Measurements from ENCODE around the gene TP73.

The TP73 gene

DNA sequence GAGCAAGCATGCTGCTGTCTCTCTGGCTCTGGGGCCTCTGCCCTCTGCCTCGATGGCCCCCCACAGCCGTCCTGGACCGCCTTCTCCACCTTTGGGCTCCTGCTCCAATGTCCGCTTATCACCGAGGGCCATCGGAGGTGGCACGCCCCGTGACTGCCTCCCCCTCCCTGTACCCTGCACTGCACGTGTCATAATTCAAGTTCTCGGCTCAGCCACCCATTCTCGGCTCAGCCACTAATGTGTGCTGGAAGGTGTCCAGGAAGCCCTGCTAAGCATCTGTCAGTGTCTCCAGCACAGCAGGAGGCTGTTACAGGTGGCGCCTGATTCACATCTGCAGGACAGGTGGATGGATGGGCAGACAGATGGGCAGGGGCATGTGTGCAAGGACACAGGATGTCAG is 45.5 kb downstream of the TP73 start:
- in situ Hi-C loops (cut with HindIII; ENCODE audit: low pct_unique_long_range_greater_than_20kb, low sequenced_read_pairs), result no loop called here
- DNase-seq (ENCODE audit: low read depth in 1 of 2, low spot score in 1 of 2), result no peak
- no peak for TF ChIP-seq JUND (IDR thresholded peaks at IDR 0.05; ENCODE audit: low read depth)

DNA sequence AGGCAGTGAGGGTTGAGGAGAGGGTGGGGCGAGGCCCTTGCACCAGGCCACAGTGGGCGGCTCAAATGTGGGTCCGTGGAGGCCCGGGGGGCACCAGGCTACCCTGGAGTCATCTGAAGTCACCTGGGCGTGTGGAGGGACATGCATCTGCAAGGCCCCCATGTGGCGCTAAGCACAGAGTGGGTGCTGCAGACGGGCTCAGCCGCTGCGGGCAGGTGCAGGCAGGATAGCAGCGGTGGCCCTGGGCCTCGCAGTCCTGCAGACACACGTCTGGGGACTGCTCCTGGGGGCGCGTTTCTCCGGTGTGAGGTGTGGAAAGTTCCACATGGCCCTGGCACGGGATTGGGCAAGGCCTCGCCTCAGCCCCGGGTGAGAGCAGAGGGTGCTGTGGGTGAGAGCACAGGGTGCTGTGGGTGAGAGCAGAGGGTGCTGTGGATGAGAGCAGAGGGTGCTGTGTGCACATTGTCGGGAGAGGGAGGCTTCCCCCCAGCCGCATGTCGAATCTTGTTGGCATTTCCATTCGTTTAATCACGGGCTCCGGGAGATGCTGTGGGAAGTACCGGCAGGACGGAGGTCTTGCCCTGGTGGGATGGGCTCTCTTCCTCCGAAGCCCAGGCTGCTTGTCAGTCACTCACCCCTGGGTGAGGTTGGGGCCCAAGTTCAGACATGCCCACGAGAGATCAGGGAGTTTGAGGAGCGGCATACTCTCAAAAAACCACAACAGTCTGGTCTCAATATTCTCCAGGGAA is 46.5 kb downstream of the TP73 start:
- no peak for TF ChIP-seq JUND (IDR thresholded peaks at IDR 0.05; ENCODE audit: low read depth)
- DNase-seq (ENCODE audit: low read depth in 1 of 2, low spot score in 1 of 2), result no peak
- in situ Hi-C loops (cut with HindIII; ENCODE audit: low pct_unique_long_range_greater_than_20kb, low sequenced_read_pairs), result no loop called here

DNA sequence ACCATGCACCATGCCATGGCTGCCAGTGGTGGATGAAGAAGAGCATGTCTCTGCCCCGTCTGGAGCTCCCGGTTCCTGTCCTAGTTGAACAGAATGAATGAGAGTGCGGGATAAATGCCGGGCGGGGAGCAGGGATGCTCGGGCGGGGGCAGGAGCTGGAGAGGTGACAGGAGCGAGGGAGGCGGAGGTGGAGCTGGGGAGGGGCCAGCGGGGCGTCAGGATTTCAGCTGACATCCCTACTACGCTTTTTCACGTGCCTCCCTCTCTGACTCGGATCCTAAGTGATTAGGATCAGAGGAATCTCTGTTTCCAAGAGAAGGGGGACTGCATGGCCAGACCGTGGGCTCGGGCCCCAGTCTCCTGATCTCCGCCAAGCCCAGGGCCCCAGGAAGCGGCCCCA is 47.3 kb downstream of the TP73 start:
- DNase-seq (ENCODE audit: low read depth in 1 of 2, low spot score in 1 of 2), result no peak
- no peak for TF ChIP-seq JUND (IDR thresholded peaks at IDR 0.05; ENCODE audit: low read depth)
- in situ Hi-C loops (cut with HindIII; ENCODE audit: low pct_unique_long_range_greater_than_20kb, low sequenced_read_pairs), result no loop called here

DNA sequence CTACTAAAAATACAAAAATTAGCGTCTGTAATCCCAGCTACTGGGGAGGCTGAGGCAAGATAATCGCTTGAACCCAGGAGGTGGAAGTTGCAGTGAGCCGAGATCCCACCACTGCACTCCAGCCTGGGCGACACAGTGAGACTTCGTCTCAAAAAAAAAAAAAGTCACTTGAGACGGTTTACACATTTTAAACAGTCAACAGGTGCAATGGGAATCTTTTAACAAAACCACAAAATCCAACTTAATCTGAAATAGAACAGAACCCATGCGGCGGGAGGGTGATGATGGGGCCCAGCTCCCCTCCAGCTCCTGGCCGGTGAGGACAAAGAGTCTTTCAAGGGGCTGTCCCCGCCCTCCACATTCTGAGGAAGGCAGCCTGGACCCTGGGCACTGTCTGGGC is 48.3 kb downstream of the TP73 start:
- no peak for TF ChIP-seq JUND (IDR thresholded peaks at IDR 0.05; ENCODE audit: low read depth)
- in situ Hi-C loops (cut with HindIII; ENCODE audit: low pct_unique_long_range_greater_than_20kb, low sequenced_read_pairs), result no loop called here

DNA sequence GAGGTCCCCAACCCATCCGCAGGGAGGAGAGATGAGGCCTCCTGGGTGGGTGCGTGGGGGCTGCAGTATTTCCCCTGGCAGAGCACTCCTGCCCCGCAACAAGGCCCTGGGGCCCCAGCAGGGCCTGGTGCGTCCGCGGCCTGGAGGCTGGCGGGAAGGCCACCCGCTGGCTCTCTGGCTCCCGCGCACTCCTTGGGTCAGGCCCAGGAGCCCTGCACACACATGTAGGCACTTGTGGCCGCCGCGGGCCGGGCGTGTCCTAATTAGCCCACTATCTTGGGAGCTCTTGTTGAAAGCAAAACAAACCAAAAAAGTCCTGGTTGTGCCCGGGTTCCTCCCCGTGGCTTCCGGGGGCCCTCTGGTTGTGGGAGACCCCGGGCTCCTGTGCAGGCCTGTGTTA is 50.2 kb downstream of the TP73 start:
- DNase-seq (ENCODE audit: low read depth in 1 of 2, low spot score in 1 of 2), result no peak
- in situ Hi-C loops (cut with HindIII; ENCODE audit: low pct_unique_long_range_greater_than_20kb, low sequenced_read_pairs), result no loop called here
- no peak for TF ChIP-seq JUND (IDR thresholded peaks at IDR 0.05; ENCODE audit: low read depth)

More for the DNA sequence above, 48.3 kb downstream of the TP73 start:
- DNase-seq (ENCODE audit: low read depth in 1 of 2, low spot score in 1 of 2), result no peak

DNA sequence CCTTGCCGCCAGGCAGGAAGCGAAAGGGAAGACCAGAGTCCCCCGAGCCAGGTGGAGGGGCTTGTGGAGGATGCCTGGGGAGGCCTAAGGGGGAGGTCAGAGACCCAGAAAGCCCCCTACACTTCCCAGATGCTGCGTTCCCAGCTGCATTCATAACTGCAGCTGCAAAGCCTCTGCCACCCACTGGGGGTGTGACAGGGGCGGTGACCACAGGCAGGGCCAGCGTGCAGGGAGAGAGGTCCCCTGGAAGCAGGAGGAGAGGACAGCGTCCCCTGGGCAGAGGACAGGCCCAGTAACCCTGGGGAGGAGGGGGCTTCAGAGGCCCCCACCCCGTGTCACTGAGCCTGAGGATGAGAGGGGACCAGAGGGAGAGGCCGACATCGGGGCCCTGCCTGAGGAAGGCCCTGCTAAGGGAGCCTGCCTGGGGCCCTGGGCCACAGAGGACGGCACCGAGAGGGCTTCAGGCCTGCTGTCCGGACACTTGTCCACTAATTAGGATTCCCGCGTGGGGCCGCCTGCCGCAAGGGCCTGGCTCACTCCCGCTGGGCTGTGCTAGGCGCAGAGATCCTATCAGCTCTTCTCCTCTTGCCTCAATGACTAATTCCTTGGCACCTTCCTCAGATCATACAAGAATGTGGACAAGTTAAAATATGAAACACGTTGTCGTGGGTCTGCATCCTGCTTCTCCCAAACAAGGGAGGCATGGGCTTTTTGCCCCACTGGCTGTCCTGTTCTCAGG is 50.8 kb downstream of the TP73 start:
- DNase-seq (ENCODE audit: low read depth in 1 of 2, low spot score in 1 of 2), result peak; percentile 67 to 71
- in situ Hi-C loops (cut with HindIII; ENCODE audit: low pct_unique_long_range_greater_than_20kb, low sequenced_read_pairs), result no loop called here
- TF ChIP-seq JUND (IDR thresholded peaks at IDR 0.05; ENCODE audit: low read depth), result no peak

DNA sequence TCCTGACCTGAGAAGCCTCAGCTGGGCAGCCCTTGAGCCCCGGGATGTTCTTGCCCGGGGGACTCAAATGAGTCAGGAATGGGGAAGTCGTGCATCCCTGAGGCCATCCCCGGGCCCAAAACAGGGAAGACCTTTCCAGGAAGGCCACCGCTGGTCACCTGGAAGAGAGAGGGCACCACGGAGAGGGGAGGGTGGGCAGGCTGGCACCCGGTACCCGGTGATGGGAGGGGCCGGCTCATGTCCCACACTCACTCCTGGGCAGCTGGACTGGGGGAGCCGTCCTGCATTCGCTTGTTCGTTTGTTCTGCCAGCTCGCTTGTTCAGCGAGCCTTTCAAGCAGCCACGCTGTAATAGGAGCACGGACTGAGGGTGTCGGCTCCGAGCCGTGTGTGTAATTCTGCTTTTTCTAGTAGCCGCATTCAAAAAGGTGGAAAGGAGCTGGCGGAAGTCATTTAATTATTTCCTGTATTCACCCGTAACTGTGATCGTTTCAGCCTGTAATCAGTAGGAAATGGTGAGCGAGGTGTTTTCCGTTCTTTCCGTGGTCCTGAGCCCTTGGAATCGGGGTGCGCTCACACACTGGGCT is 51.6 kb downstream of the TP73 start:
- DNase-seq (ENCODE audit: low read depth in 1 of 2, low spot score in 1 of 2), result no peak
- no peak for TF ChIP-seq JUND (IDR thresholded peaks at IDR 0.05; ENCODE audit: low read depth)
- in situ Hi-C loops (cut with HindIII; ENCODE audit: low pct_unique_long_range_greater_than_20kb, low sequenced_read_pairs), result no loop called here

DNA sequence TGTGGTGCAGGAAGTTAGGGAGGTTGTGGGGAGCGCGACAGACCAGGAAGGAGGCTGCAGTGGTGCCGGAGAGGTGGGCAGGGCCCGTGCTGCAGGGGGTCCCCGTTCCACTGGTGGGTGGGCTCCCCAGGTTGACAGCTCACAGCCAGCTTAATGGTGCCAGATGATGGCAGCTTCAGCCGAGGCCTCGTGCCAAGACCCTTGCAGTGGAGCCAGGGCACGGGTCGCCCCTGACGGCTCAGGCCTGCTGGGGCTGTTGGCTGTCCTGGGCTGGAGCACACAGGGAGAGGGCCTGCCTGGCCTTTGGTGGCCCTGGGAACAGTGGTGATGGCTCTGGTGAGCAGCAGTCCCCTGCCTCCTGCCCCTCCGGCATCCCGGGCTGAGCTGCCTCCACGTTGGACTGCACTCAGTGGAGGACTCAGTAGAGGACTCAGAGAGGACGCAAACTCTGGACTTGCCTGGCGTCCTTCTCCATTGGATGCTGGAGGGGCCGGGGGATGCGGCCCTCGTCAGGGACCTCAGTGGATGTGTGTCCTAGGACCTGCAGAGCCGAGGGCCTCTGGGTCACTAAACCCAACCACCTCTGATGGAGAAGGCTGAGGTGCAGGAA is 53.1 kb downstream of the TP73 start:
- in situ Hi-C loops (cut with HindIII; ENCODE audit: low pct_unique_long_range_greater_than_20kb, low sequenced_read_pairs), result no loop called here
- DNase-seq (ENCODE audit: low read depth in 1 of 2, low spot score in 1 of 2), result no peak
- no peak for TF ChIP-seq JUND (IDR thresholded peaks at IDR 0.05; ENCODE audit: low read depth)

DNA sequence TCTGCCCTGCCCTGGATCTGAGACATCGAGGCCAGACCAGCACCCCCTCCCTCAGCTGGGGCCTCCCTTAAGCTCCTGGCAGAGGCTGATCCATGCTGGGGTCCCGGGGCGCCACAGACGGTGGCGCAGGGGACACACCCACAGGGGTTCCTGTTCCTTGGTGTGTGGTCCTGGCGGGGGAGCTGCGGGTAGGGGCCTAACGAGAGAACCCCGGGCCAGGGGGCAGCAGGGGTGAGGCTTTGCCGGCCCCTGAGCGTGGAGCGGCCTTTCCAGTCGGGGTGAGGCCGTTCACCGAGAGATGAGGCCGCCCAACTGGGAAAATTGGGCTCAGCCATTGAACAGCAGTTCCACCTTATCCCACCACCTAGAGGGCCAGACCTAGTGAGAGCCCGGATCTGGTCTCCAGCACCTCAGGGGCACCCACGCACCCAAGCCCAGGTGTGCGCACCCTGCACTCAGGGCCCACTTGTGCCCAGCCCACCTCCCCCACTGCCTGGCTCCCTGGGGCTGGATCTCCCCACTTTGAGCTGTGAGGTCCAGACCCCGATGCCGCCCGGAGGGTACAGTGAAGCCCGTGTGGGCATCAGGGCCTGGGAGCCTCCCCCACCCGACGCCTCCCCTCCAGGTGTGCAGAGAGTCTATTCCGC is 54.5 kb downstream of the TP73 start:
- in situ Hi-C loops (cut with HindIII; ENCODE audit: low pct_unique_long_range_greater_than_20kb, low sequenced_read_pairs), result no loop called here
- no peak for DNase-seq (ENCODE audit: low read depth in 1 of 2, low spot score in 1 of 2)

DNA sequence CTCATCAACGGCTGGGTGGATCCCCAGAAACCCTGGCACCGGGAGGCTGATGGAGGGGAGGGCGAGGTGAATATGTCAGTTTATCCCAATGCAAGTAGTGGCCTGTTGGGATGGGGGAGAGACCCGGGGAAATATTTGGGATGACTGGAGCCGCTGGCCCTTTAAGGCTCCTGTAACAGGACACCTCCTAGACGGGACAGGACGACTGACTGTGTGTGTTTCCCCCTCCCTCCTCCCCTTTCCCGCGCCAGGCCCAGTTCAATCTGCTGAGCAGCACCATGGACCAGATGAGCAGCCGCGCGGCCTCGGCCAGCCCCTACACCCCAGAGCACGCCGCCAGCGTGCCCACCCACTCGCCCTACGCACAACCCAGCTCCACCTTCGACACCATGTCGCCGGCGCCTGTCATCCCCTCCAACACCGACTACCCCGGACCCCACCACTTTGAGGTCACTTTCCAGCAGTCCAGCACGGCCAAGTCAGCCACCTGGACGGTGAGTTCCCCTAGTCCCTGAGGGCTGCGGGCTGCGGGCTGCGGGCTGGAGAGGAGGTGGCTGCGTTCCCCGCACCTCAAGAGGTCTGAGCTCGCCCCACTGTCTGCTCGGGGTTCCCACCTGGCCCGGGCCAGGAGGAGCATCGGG is 55.1 kb downstream of the TP73 start:
- in situ Hi-C loops (cut with HindIII; ENCODE audit: low pct_unique_long_range_greater_than_20kb, low sequenced_read_pairs), result no loop called here
- no peak for TF ChIP-seq JUND (IDR thresholded peaks at IDR 0.05; ENCODE audit: low read depth)
- peak; percentile 64 to 82 for DNase-seq (ENCODE audit: low read depth in 1 of 2, low spot score in 1 of 2)

More for the DNA sequence above, 54.5 kb downstream of the TP73 start:
- TF ChIP-seq JUND (IDR thresholded peaks at IDR 0.05; ENCODE audit: low read depth), result no peak

DNA sequence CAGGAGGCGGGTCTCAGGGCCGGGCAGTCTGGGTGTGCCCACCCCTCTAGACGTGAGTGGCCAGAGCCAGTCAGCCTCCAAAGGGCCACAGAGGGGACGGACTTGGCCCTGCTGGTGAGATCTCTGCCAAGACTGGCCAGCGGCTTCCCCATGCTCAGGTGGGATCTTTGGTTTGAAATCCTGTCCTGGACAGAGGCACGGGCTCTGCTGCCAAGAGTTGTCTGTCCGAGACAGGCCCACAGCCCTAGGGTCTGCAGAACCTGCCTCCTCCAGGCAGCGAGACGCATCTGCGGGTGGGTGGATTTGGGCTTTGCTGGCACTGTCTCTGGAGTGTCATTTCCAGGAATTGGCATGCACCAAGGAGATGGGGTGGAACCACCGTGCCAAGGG is 55.6 kb downstream of the TP73 start:
- peak in 1 of 2 experiments; percentile 50 for DNase-seq (ENCODE audit: low read depth in 1 of 2, low spot score in 1 of 2)
- TF ChIP-seq JUND (IDR thresholded peaks at IDR 0.05; ENCODE audit: low read depth), result no peak
- in situ Hi-C loops (cut with HindIII; ENCODE audit: low pct_unique_long_range_greater_than_20kb, low sequenced_read_pairs), result no loop called here

DNA sequence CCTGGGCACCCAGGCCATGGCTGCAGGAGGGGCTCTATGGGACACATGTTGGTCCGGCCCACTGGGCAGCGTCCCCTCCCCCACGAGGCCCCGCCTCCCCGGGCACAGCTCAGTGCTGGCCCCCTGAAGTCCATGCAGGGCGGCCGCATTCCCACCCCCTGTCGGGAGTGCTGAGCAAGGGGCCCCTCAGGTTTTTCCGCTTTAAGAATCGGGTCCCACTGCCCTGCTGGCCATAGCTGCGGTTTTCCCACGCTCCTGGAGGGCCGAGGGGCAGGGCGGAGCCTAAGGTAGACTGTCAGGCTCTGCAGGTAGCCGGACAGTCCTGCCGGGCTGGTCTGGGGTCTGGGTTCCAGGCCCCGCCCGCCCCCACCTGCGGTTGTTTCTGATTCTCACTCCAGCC is 56.5 kb downstream of the TP73 start:
- no peak for TF ChIP-seq JUND (IDR thresholded peaks at IDR 0.05; ENCODE audit: low read depth)
- peak; percentile 56 to 91 for DNase-seq (ENCODE audit: low read depth in 1 of 2, low spot score in 1 of 2)
- in situ Hi-C loops (cut with HindIII; ENCODE audit: low pct_unique_long_range_greater_than_20kb, low sequenced_read_pairs), result no loop called here
